Measurements from ENCODE around the gene ARID1B.

- no peak for TF ChIP-seq GATA3 (IDR thresholded peaks at IDR 0.05; ENCODE audit: low read depth, low read length)
- TF ChIP-seq GATA2 (IDR thresholded peaks at IDR 0.05; ENCODE audit: low read depth, low read length) = no peak
Measured at GRCh38 chr6:157221049-157221816, 444.1 kb downstream of the ARID1B start.
